ENCODE measurements around the gene PXT1.

DNA sequence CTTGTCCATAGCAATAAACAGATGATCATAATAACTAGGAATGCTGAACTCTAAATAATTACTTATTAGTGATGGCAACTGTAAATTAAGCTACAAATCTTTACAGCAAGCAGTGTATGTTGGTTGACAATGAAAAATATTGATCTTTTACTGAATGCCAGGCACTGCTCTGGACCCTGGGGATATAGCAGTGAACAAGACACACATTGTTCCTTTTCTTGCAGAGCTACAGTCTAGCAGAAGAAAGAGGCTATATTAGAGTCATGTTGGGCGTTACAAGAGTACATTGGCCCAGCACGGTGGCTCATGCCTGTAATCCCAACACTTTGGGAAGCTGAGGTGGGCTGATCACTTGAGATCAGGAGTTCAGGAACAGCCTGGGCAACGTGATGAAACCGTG lies 11.5 kb downstream of the PXT1 start:
- no peak for TF ChIP-seq POLR2AphosphoS5 (IDR thresholded peaks at IDR 0.05; ENCODE audit: insufficient read depth in 1 of 2, low read depth in 1 of 2)
- TF ChIP-seq, protein P1, sequence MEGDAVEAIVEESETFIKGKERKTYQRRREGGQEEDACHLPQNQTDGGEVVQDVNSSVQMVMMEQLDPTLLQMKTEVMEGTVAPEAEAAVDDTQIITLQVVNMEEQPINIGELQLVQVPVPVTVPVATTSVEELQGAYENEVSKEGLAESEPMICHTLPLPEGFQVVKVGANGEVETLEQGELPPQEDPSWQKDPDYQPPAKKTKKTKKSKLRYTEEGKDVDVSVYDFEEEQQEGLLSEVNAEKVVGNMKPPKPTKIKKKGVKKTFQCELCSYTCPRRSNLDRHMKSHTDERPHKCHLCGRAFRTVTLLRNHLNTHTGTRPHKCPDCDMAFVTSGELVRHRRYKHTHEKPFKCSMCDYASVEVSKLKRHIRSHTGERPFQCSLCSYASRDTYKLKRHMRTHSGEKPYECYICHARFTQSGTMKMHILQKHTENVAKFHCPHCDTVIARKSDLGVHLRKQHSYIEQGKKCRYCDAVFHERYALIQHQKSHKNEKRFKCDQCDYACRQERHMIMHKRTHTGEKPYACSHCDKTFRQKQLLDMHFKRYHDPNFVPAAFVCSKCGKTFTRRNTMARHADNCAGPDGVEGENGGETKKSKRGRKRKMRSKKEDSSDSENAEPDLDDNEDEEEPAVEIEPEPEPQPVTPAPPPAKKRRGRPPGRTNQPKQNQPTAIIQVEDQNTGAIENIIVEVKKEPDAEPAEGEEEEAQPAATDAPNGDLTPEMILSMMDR (IDR thresholded peaks at IDR 0.05), result no peak

Measured in vagina (tissue), 2 donors.